ENCODE measurements around the gene CLASRP. TPM values are rescaled to one million over a fixed set of nuclear protein-coding genes. Genes with fewer than 3 reads are reported as not detected.

The CLASRP gene
- total and polyA plus RNA-seq, 9 of the 15 experiments (the other 6 are each of a cell fraction or from before 2014, with no cell fraction given) = 0.94 to 86.3 (median 44.0) TPM

- TF ChIP-seq THAP7 (CRISPR knock-in tag; IDR thresholded peaks at IDR 0.05) (no peak), ARHGAP35 (IDR thresholded peaks at IDR 0.05; ENCODE audit: partially characterized antibody) (no peak), KAT2B (IDR thresholded peaks at IDR 0.05; ENCODE audit: low read depth, low read length) (no peak), JUN (IDR thresholded peaks at IDR 0.05; ENCODE audit: borderline replicate concordance, low read depth, low read length) (peak; percentile 10; the same call in 1 of the 2 replicates), JUN (CRISPR knock-in tag; IDR thresholded peaks at IDR 0.05; ENCODE audit: borderline replicate concordance) (no peak), MTF1 (CRISPR knock-in tag; IDR thresholded peaks at IDR 0.05; ENCODE audit: borderline replicate concordance) (no peak), ZNF12 (CRISPR knock-in tag; IDR thresholded peaks at IDR 0.05) (no peak), POLR2G (IDR thresholded peaks at IDR 0.05; ENCODE audit: low read depth, low read length) (0 out of 2 replicates have a peak, but pooled peaks have one; percentile 42), KDM2B (CRISPR knock-in tag; IDR thresholded peaks at IDR 0.05) (no peak), HNRNPLL (IDR thresholded peaks at IDR 0.05; ENCODE audit: low read depth, low read length, poor library complexity, severe bottlenecking) (no peak), NR0B1 (IDR thresholded peaks at IDR 0.05; ENCODE audit: partially characterized antibody) (no peak), FOSL1 (tag; conservative IDR thresholded peaks at IDR 0.05) (peak; percentile 56; the same call in 1 of the 2 replicates), AFF1 (IDR thresholded peaks at IDR 0.05; ENCODE audit: low read depth in 1 of 2, partially characterized antibody in 2 of 2) (no peak), SNAPC5 (CRISPR knock-in tag; IDR thresholded peaks at IDR 0.05) (no peak)
These were observed 37.6 kb upstream of the CLASRP start, which contains the start of gene RELB (continued) for GRCh38 chr19:45001087-45001739.
